Neural cell (in vitro differentiated cells): Measurements from ENCODE around the gene HSF5. TPM values are rescaled to one million over a fixed set of nuclear protein-coding genes. Genes with fewer than 3 reads are reported as not detected.

ENCODE experiments used
- H2AFZ ChIP-seq: fragments of 200-600, 300-800 bp; sonication (generic), shearing (Covaris generic); 2 replicates; pipeline ENCODE4 v1.6.0; 2014; ENCODE audit warnings: low read depth, mild to moderate bottlenecking, antibody characterized with exemption, low read length, moderate library complexity
- H3F3A ChIP-seq: fragments of 200-600 bp; shearing (Covaris generic); 2 replicates; pipeline ENCODE4 v1.6.1; 2016; ENCODE audit warnings: mild to moderate bottlenecking, moderate library complexity, mixed read lengths, antibody characterized with exemption, low read length; ENCODE audit not compliant: insufficient read depth, poor library complexity, severe bottlenecking
- H3K27ac ChIP-seq: fragments of 200-600, 300-800 bp; sonication (generic), shearing (Covaris generic); 2 replicates; pipeline ENCODE4 v1.5.1; 2014; ENCODE audit warnings: mild to moderate bottlenecking, low read length, moderate library complexity
- H3K27me3 ChIP-seq: fragments of 300-800, 200-600 bp; sonication (generic), shearing (Covaris generic); 2 replicates; pipeline ENCODE4 v1.6.0; 2014; ENCODE audit warnings: mild to moderate bottlenecking, low read depth, low read length, moderate library complexity; ENCODE audit not compliant: insufficient read depth
- H3K36me3 ChIP-seq: fragments of 300-800, 200-600 bp; sonication (generic), shearing (Covaris generic); 2 replicates; pipeline ENCODE4 v1.5.1; 2014; ENCODE audit warnings: mild to moderate bottlenecking, antibody characterized with exemption, low read length, moderate library complexity; ENCODE audit not compliant: insufficient read depth
- H3K4me2 ChIP-seq: fragments of 300-800, 200-600 bp; sonication (generic), shearing (Covaris generic); 2 replicates; pipeline ENCODE4 v1.6.0; 2014; ENCODE audit warnings: mild to moderate bottlenecking, low read length
- H3K4me3 ChIP-seq: fragments of 300-800, 200-600 bp; sonication (generic), shearing (Covaris generic); 2 replicates; pipeline ENCODE4 v1.5.1; 2014; ENCODE audit warnings: mild to moderate bottlenecking, low read length, moderate library complexity
- H3K79me2 ChIP-seq: fragments of 200-600 bp; shearing (Covaris generic); replicated peaks from 2 replicates; pipeline ENCODE4 v1.6.0; 2014; ENCODE audit warnings: mild to moderate bottlenecking, low read length, moderate library complexity; ENCODE audit not compliant: insufficient read depth
- H3K9ac ChIP-seq: fragments of 300-800, 200-600 bp; sonication (generic), shearing (Covaris generic); 2 replicates; pipeline ENCODE4 v1.6.1; 2016; ENCODE audit warnings: mild to moderate bottlenecking, low read length, mixed read lengths
- H3K9me2 ChIP-seq: fragments of 200-600 bp; shearing (Covaris generic); 2 replicates; pipeline ENCODE4 v1.6.1; 2016; ENCODE audit warnings: mild to moderate bottlenecking, low read length, mixed read lengths; ENCODE audit not compliant: insufficient read depth
- H3K9me3 ChIP-seq: fragments of 200-600, 300-800 bp; sonication (generic), shearing (Covaris generic); 2 replicates; pipeline ENCODE4 v1.6.1; 2016; ENCODE audit warnings: mild to moderate bottlenecking, mixed run types, low read length, moderate library complexity, mixed read lengths
- H4K20me1 ChIP-seq: fragments of 200-600 bp; shearing (Covaris generic); 2 replicates; pipeline ENCODE4 v1.6.1; 2016; ENCODE audit warnings: mild to moderate bottlenecking, mixed run types; ENCODE audit not compliant: insufficient read depth
- CTCF ChIP-seq: fragments of 450-650 bp; IDR thresholded peaks from 2 replicates; pipeline ENCODE4 v1.5.1; 2014; ENCODE audit warnings: antibody characterized with exemption, mild to moderate bottlenecking, moderate library complexity; ENCODE audit not compliant: poor library complexity, severe bottlenecking
- EP300 ChIP-seq: fragments of 450-650 bp; conservative IDR thresholded peaks from 2 replicates; pipeline ENCODE4 v1.6.1; 2014; ENCODE audit warnings: antibody characterized with exemption, mild to moderate bottlenecking, moderate library complexity; ENCODE audit not compliant: poor library complexity, severe bottlenecking
- EZH2 ChIP-seq: fragments of 200-600, 300-800 bp; shearing (Covaris generic), sonication (generic); IDR thresholded peaks from 2 replicates; pipeline ENCODE4 v1.6.1; 2014; ENCODE audit warnings: antibody characterized with exemption, low read length, borderline replicate concordance, mild to moderate bottlenecking; ENCODE audit not compliant: insufficient read depth, poor library complexity, severe bottlenecking
- MXI1 ChIP-seq: fragments of 450-650 bp; conservative IDR thresholded peaks from 2 replicates; pipeline ENCODE4 v1.6.1; 2014; ENCODE audit warnings: antibody characterized with exemption, mild to moderate bottlenecking; ENCODE audit not compliant: poor library complexity, severe bottlenecking
- POLR2AphosphoS5 ChIP-seq: IDR thresholded peaks from 2 replicates; pipeline ENCODE4 v1.6.1; 2012
- RAD21 ChIP-seq: fragments of 450-650 bp; conservative IDR thresholded peaks from 2 replicates; pipeline ENCODE4 v1.6.1; 2014; ENCODE audit warnings: antibody characterized with exemption, mild to moderate bottlenecking, moderate library complexity
- SMC3 ChIP-seq: fragments of 450-650 bp; conservative IDR thresholded peaks from 2 replicates; pipeline ENCODE4 v1.6.1; 2014; ENCODE audit warnings: antibody characterized with exemption, mild to moderate bottlenecking, moderate library complexity; ENCODE audit not compliant: poor library complexity
- TAF1 ChIP-seq: IDR thresholded peaks from 2 replicates; pipeline ENCODE4 v1.6.1; 2012; ENCODE audit warnings: low read depth
- polyA plus RNA-seq: library from polyadenylated mRNA; depleted of rRNA; stranded (reverse); fragments of >200 nt; gene quantifications from 2 replicates; pipeline ENCODE4 v1.2.3, GENCODE V29; 2014
- TF ChIP-seq, protein P1 (sequence below): IDR thresholded peaks from 2 replicates; pipeline ENCODE4 v1.6.1; 2012; ENCODE audit warnings: borderline replicate concordance

HSF5 gene
- polyA plus RNA-seq, 1 donor from 2014 or later, result 0.21 TPM

- no peaks in the 10 kb centered on the region for H3K9me3 ChIP-seq
- no peak overlapping the region for H2AFZ ChIP-seq
- H3K9me2 ChIP-seq, result no peaks in the 10 kb centered on the region
- H4K20me1 ChIP-seq, result no peaks in the 10 kb centered on the region
- H3K4me2 ChIP-seq, result no peak overlapping the region
- H3K9ac ChIP-seq, result no peak overlapping the region
- no peak overlapping the region for H3K27ac ChIP-seq
- H3K4me3 ChIP-seq, result no peak overlapping the region
- peaks cover 9% of the 10 kb centered on the region for H3K79me2 ChIP-seq
- no peaks in the 10 kb centered on the region for H3K27me3 ChIP-seq
- TF ChIP-seq CTCF (no peak), MXI1 (no peak), RAD21 (no peak), SMC3 (no peak), POLR2AphosphoS5 (no peak)
- H3K36me3 ChIP-seq, result peaks cover 11% of the 10 kb centered on the region
- no peaks in the 10 kb centered on the region for H3F3A ChIP-seq
These were observed 18.3 kb upstream of the HSF5 start for GRCh38 chr17:58506354-58507080.

- Histone ChIP-seq H3K9me2 (no peaks in the 10 kb centered on the region), H3K9me3 (no peaks in the 10 kb centered on the region), H3K27ac (no peak overlapping the region)
These were observed 16.7 kb upstream of the HSF5 start for GRCh38 chr17:58504826-58505351.

More at GRCh38 chr17:58504826-58505351, 16.7 kb upstream of the HSF5 start:
- H4K20me1 ChIP-seq, result no peaks in the 10 kb centered on the region
- no peak overlapping the region for H3K9ac ChIP-seq
- no peak for TF ChIP-seq EZH2
- TF ChIP-seq EP300, result no peak
- TF ChIP-seq, protein P1, sequence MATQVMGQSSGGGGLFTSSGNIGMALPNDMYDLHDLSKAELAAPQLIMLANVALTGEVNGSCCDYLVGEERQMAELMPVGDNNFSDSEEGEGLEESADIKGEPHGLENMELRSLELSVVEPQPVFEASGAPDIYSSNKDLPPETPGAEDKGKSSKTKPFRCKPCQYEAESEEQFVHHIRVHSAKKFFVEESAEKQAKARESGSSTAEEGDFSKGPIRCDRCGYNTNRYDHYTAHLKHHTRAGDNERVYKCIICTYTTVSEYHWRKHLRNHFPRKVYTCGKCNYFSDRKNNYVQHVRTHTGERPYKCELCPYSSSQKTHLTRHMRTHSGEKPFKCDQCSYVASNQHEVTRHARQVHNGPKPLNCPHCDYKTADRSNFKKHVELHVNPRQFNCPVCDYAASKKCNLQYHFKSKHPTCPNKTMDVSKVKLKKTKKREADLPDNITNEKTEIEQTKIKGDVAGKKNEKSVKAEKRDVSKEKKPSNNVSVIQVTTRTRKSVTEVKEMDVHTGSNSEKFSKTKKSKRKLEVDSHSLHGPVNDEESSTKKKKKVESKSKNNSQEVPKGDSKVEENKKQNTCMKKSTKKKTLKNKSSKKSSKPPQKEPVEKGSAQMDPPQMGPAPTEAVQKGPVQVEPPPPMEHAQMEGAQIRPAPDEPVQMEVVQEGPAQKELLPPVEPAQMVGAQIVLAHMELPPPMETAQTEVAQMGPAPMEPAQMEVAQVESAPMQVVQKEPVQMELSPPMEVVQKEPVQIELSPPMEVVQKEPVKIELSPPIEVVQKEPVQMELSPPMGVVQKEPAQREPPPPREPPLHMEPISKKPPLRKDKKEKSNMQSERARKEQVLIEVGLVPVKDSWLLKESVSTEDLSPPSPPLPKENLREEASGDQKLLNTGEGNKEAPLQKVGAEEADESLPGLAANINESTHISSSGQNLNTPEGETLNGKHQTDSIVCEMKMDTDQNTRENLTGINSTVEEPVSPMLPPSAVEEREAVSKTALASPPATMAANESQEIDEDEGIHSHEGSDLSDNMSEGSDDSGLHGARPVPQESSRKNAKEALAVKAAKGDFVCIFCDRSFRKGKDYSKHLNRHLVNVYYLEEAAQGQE, result no peak
- no peak for TF ChIP-seq SMC3
- no peak for TF ChIP-seq TAF1
- no peak for TF ChIP-seq CTCF
- no peak for TF ChIP-seq POLR2AphosphoS5
- no peaks in the 10 kb centered on the region for H3K27me3 ChIP-seq
- H3K36me3 ChIP-seq, result peaks cover 4% of the 10 kb centered on the region
- H3K4me3 ChIP-seq, result no peak overlapping the region
- H3K79me2 ChIP-seq, result no peaks in the 10 kb centered on the region
- no peak overlapping the region for H3K4me2 ChIP-seq
- H2AFZ ChIP-seq, result no peak overlapping the region
- H3F3A ChIP-seq, result no peaks in the 10 kb centered on the region
